SK-N-SH (cell line): ENCODE measurements around the gene RECK. TPM values are rescaled to one million over a fixed set of nuclear protein-coding genes. Genes with fewer than 3 reads are reported as not detected.
A peak's percentile ranks its signal among the peaks of the same experiment; 100 is the strongest.

ENCODE experiments used
- CTCF ChIA-PET: fragments of 300-600, 350-600 bp; formaldehyde crosslinking; extraction: SDS; loops from one replicate; lab custom pipeline; 2021; lab: Yijun Ruan, JAX
- POLR2A ChIA-PET: fragments of 350-600 bp; sonication (Branson Sonifier 250); formaldehyde crosslinking; extraction: SDS; loops from one replicate; lab custom pipeline; 2020; ENCODE audit warnings: antibody characterized with exemption, inconsistent platforms; lab: Yijun Ruan, JAX
- DNase-seq: peaks from one replicate; pipeline ENCODE4 v3.0.0; 2012
- H2AFZ ChIP-seq: fragments of 200-600 bp; sonication (generic); 2 replicates; pipeline ENCODE4 v1.8.1; 2016; ENCODE audit warnings: antibody characterized with exemption, mild to moderate bottlenecking, low read depth
- H3F3A ChIP-seq: fragments of 200-600 bp; sonication (generic); replicated peaks from 2 replicates; pipeline ENCODE3; 2016; ENCODE audit warnings: antibody characterized with exemption, mild to moderate bottlenecking; ENCODE audit not compliant: insufficient read depth
- H3K27ac ChIP-seq, 2 experiments: fragments of 200-500 bp in 1 of 2; fragments of 200-600 bp in 1 of 2; sonication (Bioruptor generic) in 1 of 2; sonication (generic), shearing (Covaris generic) in 1 of 2; 2 replicates each; pipeline versions ENCODE4 v1.5.1 to v1.6.1; 2014 to 2016; ENCODE audit warnings: low read depth in 2 of 2, inconsistent platforms in 1 of 2, low read length in 1 of 2, mild to moderate bottlenecking in 1 of 2, mixed read lengths in 1 of 2
- H3K27me3 ChIP-seq: fragments of 200-600 bp; sonication (generic), shearing (Covaris generic); 2 replicates; pipeline ENCODE4 v1.6.1; 2016; ENCODE audit warnings: mixed run types; ENCODE audit not compliant: insufficient read depth
- H3K36me3 ChIP-seq, 2 experiments: fragments of 200-500 bp in 1 of 2; fragments of 200-600 bp in 1 of 2; sonication (Bioruptor generic) in 1 of 2; sonication (generic) in 1 of 2; replicated peaks in 1 of 2; 2 replicates each; pipeline versions ENCODE3 to v1.5.1; 2014 to 2016; ENCODE audit warnings: low read length in 1 of 2, mild to moderate bottlenecking in 1 of 2; ENCODE audit not compliant: insufficient read depth in 2 of 2, control insufficient read depth in 1 of 2
- H3K4me1 ChIP-seq, 2 experiments: fragments of 200-500 bp in 1 of 2; fragments of 200-600 bp in 1 of 2; sonication (Bioruptor generic) in 1 of 2; sonication (generic), shearing (Covaris generic) in 1 of 2; 2 replicates each; pipeline versions ENCODE4 v1.5.1 to v1.6.1; 2014 to 2016; ENCODE audit warnings: low read depth in 1 of 2, low read length in 1 of 2, mixed run types in 1 of 2; ENCODE audit not compliant: insufficient read depth in 2 of 2, control insufficient read depth in 1 of 2
- H3K4me2 ChIP-seq: fragments of 200-600 bp; sonication (generic), shearing (Covaris generic); 2 replicates; pipeline ENCODE4 v1.6.1; 2017; ENCODE audit warnings: mixed run types
- H3K4me3 ChIP-seq, 2 experiments: fragments of 200-500 bp in 1 of 2; fragments of 200-600 bp in 1 of 2; sonication (Bioruptor generic) in 1 of 2; sonication (generic), shearing (Covaris generic) in 1 of 2; 2 replicates each; pipeline versions ENCODE4 v1.5.1 to v1.8.1; 2014 to 2016; ENCODE audit warnings: low read depth in 2 of 2, inconsistent platforms in 1 of 2, low read length in 1 of 2, mild to moderate bottlenecking in 1 of 2, mixed read lengths in 1 of 2, moderate library complexity in 1 of 2
- H3K79me2 ChIP-seq: fragments of 200-600 bp; sonication (generic); 2 replicates; pipeline ENCODE4 v1.8.1; 2017; ENCODE audit warnings: mild to moderate bottlenecking; ENCODE audit not compliant: insufficient read depth
- H3K9ac ChIP-seq: fragments of 200-600 bp; sonication (generic); 2 replicates; pipeline ENCODE4 v1.6.1; 2017; ENCODE audit warnings: mixed run types
- H3K9me2 ChIP-seq: fragments of 200-600 bp; sonication (generic); 2 replicates; pipeline ENCODE4 v1.6.1; 2017; ENCODE audit warnings: mixed run types
- H3K9me3 ChIP-seq: fragments of 200-600 bp; sonication (generic); 2 replicates; pipeline ENCODE4 v1.6.1; 2017; ENCODE audit warnings: mixed run types, mild to moderate bottlenecking, moderate library complexity
- H4K20me1 ChIP-seq: fragments of 200-600 bp; sonication (generic); 2 replicates; pipeline ENCODE4 v1.6.1; 2017; ENCODE audit warnings: mild to moderate bottlenecking, mixed run types; ENCODE audit not compliant: insufficient read depth
- CHD2 ChIP-seq: fragments of 150-350 bp; IDR thresholded peaks from 2 replicates; pipeline ENCODE4 v1.6.1; 2018; ENCODE audit warnings: low read length; ENCODE audit not compliant: partially characterized antibody
- CTCF ChIP-seq: fragments of 200-600 bp; sonication (generic); IDR thresholded peaks from 2 replicates; pipeline ENCODE4 v1.6.1; 2017; ENCODE audit warnings: antibody characterized with exemption, mild to moderate bottlenecking, moderate library complexity
- ELF1 ChIP-seq: IDR thresholded peaks from 2 replicates; pipeline ENCODE4 v1.4.0; 2012
- EP300 ChIP-seq, 2 experiments: IDR thresholded peaks; 2 replicates each; pipeline versions ENCODE4 v1.4.0 to v1.6.1; 2012; ENCODE audit warnings: borderline replicate concordance in 1 of 2, low read depth in 1 of 2, low read length in 1 of 2
- EZH2phosphoT487 ChIP-seq: fragments of 200-600 bp; sonication (generic); IDR thresholded peaks from 2 replicates; pipeline ENCODE4 v1.6.1; 2017; ENCODE audit warnings: low read depth, mixed run types, mild to moderate bottlenecking, antibody characterized with exemption, moderate library complexity, borderline replicate concordance
- FOSL2 ChIP-seq: IDR thresholded peaks from 2 replicates; pipeline ENCODE4 v1.4.0; 2012; ENCODE audit warnings: low read depth, mild to moderate bottlenecking, moderate library complexity, borderline replicate concordance
- FOXJ3 ChIP-seq: sonication (generic); formaldehyde crosslinking; IDR thresholded peaks from 2 replicates; pipeline ENCODE4 v1.5.1; 2020; ENCODE audit warnings: mild to moderate bottlenecking, missing genetic modification reagents
- IRF3 ChIP-seq: fragments of 150-350 bp; IDR thresholded peaks from 2 replicates; pipeline ENCODE4 v1.6.1; 2016; ENCODE audit warnings: mild to moderate bottlenecking, low read depth, low read length
- JUND ChIP-seq: IDR thresholded peaks from 2 replicates; pipeline ENCODE4 v1.4.0; 2012
- NRF1 ChIP-seq: IDR thresholded peaks from 2 replicates; pipeline ENCODE4 v1.6.1; 2012; ENCODE audit warnings: low read depth, mild to moderate bottlenecking, low read length
- PBX3 ChIP-seq: IDR thresholded peaks from 2 replicates; pipeline ENCODE4; 2012
- REST ChIP-seq: IDR thresholded peaks from 2 replicates; pipeline ENCODE4 v1.6.1; 2012; ENCODE audit warnings: mild to moderate bottlenecking, low read depth, low read length, moderate library complexity
- RXRA ChIP-seq: IDR thresholded peaks from 2 replicates; pipeline ENCODE4 v1.4.0; 2012; ENCODE audit warnings: low read depth, mild to moderate bottlenecking, borderline replicate concordance
- TAF1 ChIP-seq: IDR thresholded peaks from 2 replicates; pipeline ENCODE4 v1.6.1; 2012; ENCODE audit warnings: low read depth, mild to moderate bottlenecking, low read length, moderate library complexity, borderline replicate concordance
- TEAD4 ChIP-seq: IDR thresholded peaks from 2 replicates; pipeline ENCODE4 v1.4.0; 2012; ENCODE audit warnings: mild to moderate bottlenecking, borderline replicate concordance; ENCODE audit not compliant: insufficient read depth
- USF2 ChIP-seq: fragments of 150-350 bp; IDR thresholded peaks from 2 replicates; pipeline ENCODE4 v1.6.1; 2017; ENCODE audit warnings: antibody characterized with exemption, low read length, low read depth, borderline replicate concordance
- YY1 ChIP-seq: IDR thresholded peaks from 2 replicates; pipeline ENCODE4 v1.4.0; 2012; ENCODE audit warnings: low read depth, mild to moderate bottlenecking
- ZBTB33 ChIP-seq: IDR thresholded peaks from 2 replicates; pipeline ENCODE4 v1.4.0; 2012; ENCODE audit warnings: low read depth, borderline replicate concordance
- WGBS: methylation state at CpG from one replicate; pipeline ENCODE4 v1.1.6; 2017; ENCODE audit warnings: low lambda C conversion rate; 5-methylcytosine and 5-hydroxymethylcytosine counted together
- polyA plus RNA-seq, 3 experiments: library from polyadenylated mRNA; depleted of rRNA; stranded (reverse); fragments of >200 nt; gene quantifications; 2 replicates each; pipeline ENCODE4 v1.2.3, GENCODE V29; 2012

The RECK gene
- polyA plus RNA-seq, 1 of the 3 experiments (the other 2 are of a cell fraction) = 22.8 TPM

GRCh38 chr9:36150574-36151315 lies 114.0 kb downstream of the RECK start:
- POLR2A ChIA-PET = interaction anchor here (0.6 kb wide), 1 partner anchor 9 kb away, joined by 3 read pairs; no protein-coding TSS in a partner anchor
- peak overlapping the region; percentile 61; the same call in 1 of the 2 replicates for H3K4me2 ChIP-seq
- DNase-seq = no peak
- WGBS = 91% methylated on average over 4 of the region's 4 CpGs
- no peak for TF ChIP-seq EP300 (IDR thresholded peaks at IDR 0.05; ENCODE audit: borderline replicate concordance in 1 of 2, low read depth in 1 of 2, low read length in 1 of 2)
- no peak for TF ChIP-seq IRF3
- TF ChIP-seq FOSL2 = no peak
- TF ChIP-seq EZH2phosphoT487 = no peak
- no peak for TF ChIP-seq NRF1
- TF ChIP-seq CTCF = no peak
- TF ChIP-seq TEAD4 = no peak
- TF ChIP-seq JUND = no peak
- TF ChIP-seq RXRA = no peak
- TF ChIP-seq ZBTB33 = no peak
- TF ChIP-seq YY1 = no peak
- no peak for TF ChIP-seq ELF1
- no peak for TF ChIP-seq PBX3
- TF ChIP-seq CHD2 = no peak
- TF ChIP-seq TAF1 = no peak
- no peak for TF ChIP-seq REST
- no peak for TF ChIP-seq FOXJ3
- TF ChIP-seq USF2 = no peak
- TF ChIP-seq, all 33 proteins: peak for 0
- no peaks in the 10 kb centered on the region for H3K27me3 ChIP-seq
- H3K4me1 ChIP-seq = peaks cover 22 to 52% of the 10 kb centered on the region in 2 experiments; a peak in 3 of 4 replicates
- H3K36me3 ChIP-seq = peaks cover 0 to 30% of the 10 kb centered on the region in 2 experiments
- peaks cover 60% of the 10 kb centered on the region for H3F3A ChIP-seq
- no peaks in the 10 kb centered on the region for H4K20me1 ChIP-seq
- peak overlapping the region in 1 of 2 experiments; percentile 98; a peak in 2 of 4 replicates for H3K27ac ChIP-seq
- CTCF ChIA-PET = interaction anchor here (1.2 to 7.0 kb wide), 4 partner anchors 11 to 48 kb away, joined by 3 to 105 read pairs (median 9); no protein-coding TSS in a partner anchor
- no peak overlapping the region for H3K4me3 ChIP-seq
- no peak overlapping the region for H3K9ac ChIP-seq
- peaks cover 3% of the 10 kb centered on the region for H3K79me2 ChIP-seq
- no peaks in the 10 kb centered on the region for H3K9me3 ChIP-seq
- H3K9me2 ChIP-seq = no peaks in the 10 kb centered on the region
- H2AFZ ChIP-seq = no peak overlapping the region
